PC-3 (cell line): ENCODE data around the gene MPIG6B. TPM values are rescaled to one million over a fixed set of nuclear protein-coding genes. Genes with fewer than 3 reads are reported as not detected.

Source experiments
- ATAC-seq: fragments of 200-7000 bp; cut with Tn5 transposase; 2 replicates; pipeline ENCODE4 v1.9.1; 2020; ENCODE audit warnings: mild to moderate bottlenecking, moderate library complexity
- BruUV-seq: library from RNA; stranded (reverse); fragments of 400-500 nt; replicated peaks from 2 replicates; lab custom pipeline; 2021; lab: Mats Ljungman, UMichigan
- CTCF ChIA-PET: fragments of 300-600 bp; sonication (Branson Sonifier 250); formaldehyde crosslinking; loops from one replicate; lab custom pipeline; 2022; ENCODE audit warnings: antibody characterized with exemption; lab: Charles Lee
- POLR2A ChIA-PET: fragments of 300-600 bp; sonication (Branson Sonifier 250); formaldehyde crosslinking; loops from one replicate; lab custom pipeline; 2022; ENCODE audit warnings: antibody characterized with exemption; ENCODE audit not compliant: unreplicated experiment; lab: Charles Lee
- DNase-seq: peaks from one replicate; pipeline ENCODE4 v3.0.0-alpha.2; 2015
- H2AFZ ChIP-seq: fragments of 300-600 bp; sonication (generic); 2 replicates; pipeline ENCODE4 v1.6.0; 2016; ENCODE audit warnings: antibody characterized with exemption, low read length
- H3F3A ChIP-seq: fragments of 300-600 bp; sonication (generic); one replicate; pipeline ENCODE4 v1.6.0; 2017; ENCODE audit warnings: antibody characterized with exemption, low read length, control low read depth, mild to moderate bottlenecking; ENCODE audit not compliant: unreplicated experiment
- H3K27ac ChIP-seq: fragments of 300-600 bp; sonication (generic); 2 replicates; pipeline ENCODE4 v1.5.1; 2016; ENCODE audit warnings: mild to moderate bottlenecking, low read length
- H3K27me3 ChIP-seq: fragments of 300-600 bp; sonication (generic); 2 replicates; pipeline ENCODE4 v1.6.1; 2016; ENCODE audit warnings: low read length, mixed read lengths
- H3K36me3 ChIP-seq: fragments of 300-600 bp; sonication (generic); 2 replicates; pipeline ENCODE4 v1.6.1; 2016; ENCODE audit warnings: low read depth, mixed run types, low read length, mixed read lengths
- H3K4me1 ChIP-seq: fragments of 300-600 bp; sonication (generic); 2 replicates; pipeline ENCODE4 v1.5.1; 2016; ENCODE audit warnings: low read length; ENCODE audit not compliant: insufficient read depth
- H3K4me2 ChIP-seq: fragments of 300-600 bp; sonication (generic); 2 replicates; pipeline ENCODE4 v1.6.0; 2016; ENCODE audit warnings: low read length
- H3K4me3 ChIP-seq: fragments of 300-600 bp; sonication (generic); 2 replicates; pipeline ENCODE4 v1.5.1; 2016; ENCODE audit warnings: mild to moderate bottlenecking, low read length, mixed read lengths
- H3K79me2 ChIP-seq: fragments of 300-600 bp; sonication (generic); 2 replicates; pipeline ENCODE4 v1.6.1; 2017; ENCODE audit warnings: low read length, mixed read lengths
- H3K9ac ChIP-seq: fragments of 300-600 bp; sonication (generic); 2 replicates; pipeline ENCODE4 v1.6.0; 2016; ENCODE audit warnings: mild to moderate bottlenecking, low read length
- H3K9me2 ChIP-seq: fragments of 300-600 bp; sonication (generic); replicated peaks from 2 replicates; pipeline ENCODE4 v1.6.1; 2016; ENCODE audit warnings: mixed run types, low read length, mixed read lengths
- H3K9me3 ChIP-seq: fragments of 300-600 bp; sonication (generic); 2 replicates; pipeline ENCODE4 v1.6.1; 2016; ENCODE audit warnings: low read length, mixed read lengths
- H4K20me1 ChIP-seq: fragments of 300-600 bp; sonication (generic); 2 replicates; pipeline ENCODE4 v1.6.1; 2016; ENCODE audit warnings: low read length, mixed read lengths
- CTCF ChIP-seq: fragments of 300-600 bp; sonication (generic); conservative IDR thresholded peaks from 2 replicates; pipeline ENCODE4 v1.5.1; 2017; ENCODE audit warnings: antibody characterized with exemption, low read depth, mild to moderate bottlenecking, low read length
- EZH2 ChIP-seq: fragments of 300-600 bp; sonication (generic); IDR thresholded peaks from one replicate; pipeline ENCODE4 v1.6.1; 2017; ENCODE audit warnings: antibody characterized with exemption, mild to moderate bottlenecking, low read length; ENCODE audit not compliant: unreplicated experiment
- EZH2phosphoT487 ChIP-seq: fragments of 300-600 bp; sonication (generic); IDR thresholded peaks from 2 replicates; pipeline ENCODE4 v1.6.1; 2018; ENCODE audit warnings: mild to moderate bottlenecking, antibody characterized with exemption, low read length, borderline replicate concordance
- intact Hi-C: fragments of 100-400 bp; cut with micrococcal nuclease; formaldehyde crosslinking; loops from 2 replicates; pipeline ENCODE4 v1.9.0; 2023
- total RNA-seq: library from RNA; depleted of rRNA; stranded (reverse); fragments of >200 nt; gene quantifications from 2 replicates; pipeline ENCODE4 v1.2.3, GENCODE V29; 2014

MPIG6B gene
- total RNA-seq, 1 experiment from 2014 or later: not detected

- H3K9me3 ChIP-seq: no peaks in the 10 kb centered on the region
- peak overlapping the region; percentile 95; the same call in 1 of the 2 replicates for H3K4me2 ChIP-seq
- TF ChIP-seq EZH2phosphoT487: no peak
- no peak for TF ChIP-seq EZH2
- peaks cover 3% of the 10 kb centered on the region; the same call in 1 of the 2 replicates for H3K36me3 ChIP-seq
- intact Hi-C loops: no loop called here
- peaks cover 25% of the 10 kb centered on the region for H3K79me2 ChIP-seq
- H3F3A ChIP-seq: no peaks in the 10 kb centered on the region
- no peaks in the 10 kb centered on the region for H3K27me3 ChIP-seq
- H4K20me1 ChIP-seq: no peaks in the 10 kb centered on the region
- ATAC-seq (no peak), DNase-seq (no peak)
- no peak overlapping the region for H2AFZ ChIP-seq
- peaks cover 10% of the 10 kb centered on the region for H3K4me1 ChIP-seq
- no TSS peak for BruUV-seq
- peak overlapping the region; percentile 85; the same call in 1 of the 2 replicates for H3K4me3 ChIP-seq
- H3K9ac ChIP-seq: no peak overlapping the region
- CTCF ChIA-PET: no interaction called here
- POLR2A ChIA-PET: interaction anchor here (0.6 kb wide), 1 partner anchor 1090 kb away, joined by 5 read pairs; no protein-coding TSS in a partner anchor
- no peaks in the 10 kb centered on the region for H3K9me2 ChIP-seq
- no peak overlapping the region for H3K27ac ChIP-seq
Measured at GRCh38 chr6:31700740-31701401, 22.3 kb upstream of the MPIG6B start.

GRCh38 chr6:31701666-31702404, 21.3 kb upstream of the MPIG6B start:
- no peak for TF ChIP-seq EZH2phosphoT487
- no peak for TF ChIP-seq CTCF
- TF ChIP-seq EZH2: no peak
- Histone ChIP-seq H3K36me3 (no peaks in the 10 kb centered on the region; the same call in 1 of the 2 replicates), H3K4me3 (peak overlapping the region; percentile 85), H3K9me3 (no peaks in the 10 kb centered on the region), H4K20me1 (no peaks in the 10 kb centered on the region), H3K27me3 (no peaks in the 10 kb centered on the region), H3K27ac (peak overlapping the region; percentile 71; the same call in 1 of the 2 replicates), H3K9ac (peak overlapping the region; percentile 86), H3K4me1 (peaks cover 10% of the 10 kb centered on the region), H3F3A (no peaks in the 10 kb centered on the region), H3K9me2 (no peaks in the 10 kb centered on the region), H2AFZ (peak overlapping the region; percentile 87), H3K79me2 (peaks cover 25% of the 10 kb centered on the region), H3K4me2 (peak overlapping the region; percentile 95)
- intact Hi-C loops: no loop called here
- CTCF ChIA-PET: no interaction called here
- POLR2A ChIA-PET: interaction anchor here (0.6 kb wide), 2 partner anchors 24 to 1089 kb away, joined by 5 to 21 read pairs; no protein-coding TSS in a partner anchor
- DNase-seq (no peak), ATAC-seq (no peak)
- BruUV-seq: no TSS peak

GRCh38 chr6:31702405-31702818, 20.8 kb upstream of the MPIG6B start:
- BruUV-seq: no TSS peak
- H3K4me1 ChIP-seq: peaks cover 10% of the 10 kb centered on the region
- intact Hi-C loops: no loop called here
- peak overlapping the region; percentile 86 for H3K9ac ChIP-seq
- no peaks in the 10 kb centered on the region for H3F3A ChIP-seq
- ChIA-PET CTCF (no interaction called here), POLR2A (interaction anchor here (0.6 kb wide), 1 partner anchor 23 kb away, joined by 21 read pairs; no protein-coding TSS in a partner anchor)
- H3K79me2 ChIP-seq: peaks cover 25% of the 10 kb centered on the region
- H3K9me3 ChIP-seq: no peaks in the 10 kb centered on the region
- no peaks in the 10 kb centered on the region for H3K27me3 ChIP-seq
- peak; percentile 8 for DNase-seq
- peak overlapping the region; percentile 95 for H3K4me2 ChIP-seq
- H3K9me2 ChIP-seq: no peaks in the 10 kb centered on the region
- peak overlapping the region; percentile 71 for H3K27ac ChIP-seq
- H3K4me3 ChIP-seq: peak overlapping the region; percentile 85
- H2AFZ ChIP-seq: peak overlapping the region; percentile 87
- no peaks in the 10 kb centered on the region for H3K36me3 ChIP-seq
- peak; percentile 23 for ATAC-seq
- TF ChIP-seq EZH2phosphoT487 (no peak), CTCF (no peak)
- H4K20me1 ChIP-seq: no peaks in the 10 kb centered on the region
